DMS153 (cell line): Measurements from ENCODE around the gene SREBF2.
A peak's percentile ranks its signal among the peaks of the same experiment; 100 is the strongest.
"Not testable (repeated sequence)": the region's sequence is repeated elsewhere in the genome, so short reads cannot be mapped to it uniquely, and the experiment has no call there.

ENCODE experiments used
- DNase-seq: peaks from one replicate; lab custom pipeline; 2025; lab: John Stamatoyannopoulos, UW

The SREBF2 gene

DNA sequence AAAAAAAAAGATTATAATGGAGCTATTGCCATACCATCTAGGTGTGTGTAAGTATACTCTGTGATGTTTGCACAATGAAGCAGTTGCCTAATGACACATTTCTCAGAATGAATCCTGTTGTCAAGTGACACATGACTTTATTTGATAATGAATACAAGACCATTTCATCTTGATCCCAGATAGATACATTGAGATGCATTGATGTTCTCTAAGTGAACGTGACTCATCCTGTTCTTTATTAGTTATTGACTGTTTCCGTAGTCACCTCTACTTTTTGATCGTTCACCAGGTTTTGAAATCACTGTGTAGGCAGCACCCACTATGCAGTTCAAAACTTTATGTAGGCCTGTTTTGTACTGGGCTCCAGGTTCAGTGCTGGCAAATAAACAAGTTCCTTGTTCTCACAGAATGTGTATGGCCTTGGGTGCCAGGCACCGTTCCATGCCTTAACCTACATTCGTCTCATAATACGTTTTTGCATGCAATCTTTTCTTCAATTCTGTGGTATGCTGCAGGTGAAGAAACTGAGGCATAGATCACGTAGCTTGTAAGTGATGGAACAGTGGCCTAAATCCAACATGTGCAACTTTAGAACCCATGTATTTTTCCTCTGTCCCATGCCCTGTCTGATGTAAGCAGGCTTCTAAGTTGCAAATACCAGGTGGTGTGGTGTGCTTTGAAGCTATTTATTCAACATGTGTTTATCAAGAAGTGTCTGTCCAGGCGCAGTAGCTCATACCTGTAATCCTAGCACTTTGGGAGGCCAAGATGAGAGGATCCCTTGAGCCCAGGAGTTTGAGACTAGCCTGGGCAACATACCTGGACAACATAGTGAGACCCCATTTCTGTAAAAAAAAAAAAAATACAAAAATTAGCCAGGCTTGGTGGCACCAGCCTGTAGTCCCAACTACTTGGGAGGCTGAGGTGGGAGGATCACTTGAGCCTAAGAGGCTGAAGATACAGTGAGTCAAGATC lies 10.4 kb downstream of the SREBF2 start:
- DNase-seq = no peak

DNA sequence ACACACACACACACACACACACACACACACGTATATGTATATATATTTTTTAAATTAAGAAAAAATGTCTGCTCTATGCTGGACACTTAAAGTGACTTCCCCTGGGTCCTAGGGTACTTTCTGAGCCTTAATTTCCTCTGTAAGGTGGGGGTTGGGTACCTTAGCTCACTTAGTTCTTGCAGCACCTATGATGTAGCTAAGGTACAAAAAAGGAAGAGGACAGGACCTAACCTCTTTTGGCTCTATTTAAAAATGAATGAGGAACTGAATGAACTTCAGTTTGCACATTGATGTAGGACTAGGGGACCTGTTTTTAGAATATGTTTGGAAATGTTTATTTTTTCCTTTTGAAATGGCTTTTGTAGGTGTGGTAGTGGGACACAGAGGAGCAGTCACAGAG lies 11.1 kb downstream of the SREBF2 start:
- no peak for DNase-seq

DNA sequence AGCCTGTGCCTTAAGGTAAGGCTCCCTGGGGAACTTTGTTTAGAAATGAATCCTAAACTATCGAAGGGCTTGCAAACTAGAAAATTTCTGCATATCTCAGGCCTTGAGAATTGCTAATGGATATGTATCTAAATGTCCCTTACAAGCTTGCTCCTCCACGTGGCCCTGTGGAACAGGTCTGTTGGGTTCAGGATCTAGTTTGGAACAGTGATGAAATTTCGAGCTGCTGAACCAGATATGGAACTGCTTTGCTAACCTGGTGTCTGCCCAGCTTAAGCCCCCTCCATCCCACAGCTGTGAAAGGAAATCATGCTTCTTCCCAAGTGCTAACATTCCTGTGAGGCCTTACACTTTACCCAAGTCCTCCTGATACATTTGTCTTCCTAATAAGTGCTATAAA lies 11.6 kb downstream of the SREBF2 start:
- DNase-seq = no peak

DNA sequence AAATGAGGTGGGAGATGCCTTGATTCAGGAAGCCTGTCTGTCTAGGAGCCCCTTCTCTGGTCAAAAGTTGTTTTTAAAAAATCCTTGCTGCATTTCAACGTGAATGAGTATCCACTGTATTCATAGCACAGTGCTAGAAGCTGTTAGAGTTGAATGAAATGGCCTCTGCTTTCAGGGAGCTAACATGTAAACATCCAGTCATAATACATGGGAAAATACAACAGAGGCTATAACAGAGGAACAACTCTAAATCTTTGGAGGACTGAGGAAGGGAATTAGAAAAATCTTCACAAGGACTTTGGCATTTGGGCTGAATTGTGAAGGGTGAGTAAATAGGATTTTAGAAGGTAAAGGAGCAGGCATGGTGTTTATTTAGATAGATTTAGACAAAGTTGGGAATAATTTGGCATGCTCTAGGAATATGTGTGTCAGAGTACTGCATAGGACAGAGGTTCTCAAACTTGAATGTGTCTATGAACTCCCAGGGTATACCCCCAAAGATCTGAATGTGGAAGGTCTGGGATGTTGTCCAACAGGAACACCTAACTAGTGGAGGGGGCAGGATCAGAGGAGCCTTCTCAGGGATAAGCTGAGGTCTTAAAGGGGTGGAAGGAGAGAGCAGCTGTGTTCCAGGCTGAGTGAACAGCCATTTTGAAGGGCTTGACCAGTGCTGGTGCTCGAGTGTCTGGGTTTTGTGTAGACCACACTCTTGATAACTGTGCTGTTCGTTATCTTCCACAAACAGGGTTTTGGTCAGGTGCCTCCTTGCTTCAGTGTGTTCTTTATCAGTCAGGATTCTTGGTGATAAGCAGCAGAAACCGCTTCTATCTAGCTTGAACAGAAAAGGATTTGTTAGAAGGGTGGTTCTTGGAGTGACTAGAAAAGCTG lies 12.7 kb downstream of the SREBF2 start:
- DNase-seq = no peak

DNA sequence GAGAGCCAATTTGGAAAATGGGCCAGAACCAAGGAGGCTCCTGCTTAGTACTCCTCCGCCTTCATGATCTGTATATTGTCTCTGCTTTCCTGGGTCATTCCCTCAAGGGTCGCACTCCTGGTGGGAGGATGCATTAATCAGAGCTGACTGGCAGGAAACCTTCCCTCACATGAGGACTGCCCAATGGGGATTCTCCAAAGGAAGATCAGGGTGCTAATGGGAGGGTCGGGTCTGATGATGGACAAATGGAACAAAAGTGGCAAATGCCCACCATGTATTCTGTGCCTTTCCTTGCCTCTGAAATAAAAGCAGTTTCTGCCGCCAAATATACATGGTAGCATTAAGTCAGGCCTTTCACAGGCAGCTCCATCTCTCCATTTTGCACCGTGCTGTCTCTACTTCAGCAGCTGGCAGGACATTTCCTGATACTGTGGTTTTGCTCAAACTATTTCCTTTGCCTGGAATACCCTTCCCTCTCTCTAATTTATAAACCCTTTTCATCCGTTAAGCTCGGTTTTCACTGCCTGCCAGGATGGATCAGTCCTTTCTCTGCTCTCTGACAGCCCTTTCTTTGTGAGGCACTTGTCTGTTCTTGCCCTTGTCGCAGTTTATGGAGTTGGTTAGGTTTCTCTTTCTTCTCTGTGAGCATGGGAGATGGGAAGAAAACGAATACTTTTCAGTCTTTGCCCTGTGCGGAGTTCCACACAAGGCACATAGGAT lies 13.5 kb downstream of the SREBF2 start:
- no peak for DNase-seq

DNA sequence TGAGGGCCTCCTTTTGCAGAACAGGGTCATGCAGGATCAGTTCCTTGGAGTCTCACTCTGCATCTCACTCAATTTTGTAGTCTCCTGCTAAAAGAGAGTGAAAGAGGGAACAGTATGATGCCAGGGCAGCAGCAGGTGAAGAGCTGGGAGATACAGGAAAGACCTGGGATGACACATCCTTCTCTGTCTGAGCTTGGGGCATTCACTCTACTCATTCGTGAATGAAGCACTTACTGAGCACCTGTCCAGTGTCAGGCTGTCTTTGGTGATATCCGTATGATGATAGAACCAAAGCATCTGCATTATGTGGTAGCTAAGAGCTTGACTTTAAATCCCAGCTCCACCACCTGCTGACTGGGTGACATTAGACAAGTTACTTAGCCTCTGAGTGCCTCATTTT lies 14.4 kb downstream of the SREBF2 start:
- DNase-seq = no peak

DNA sequence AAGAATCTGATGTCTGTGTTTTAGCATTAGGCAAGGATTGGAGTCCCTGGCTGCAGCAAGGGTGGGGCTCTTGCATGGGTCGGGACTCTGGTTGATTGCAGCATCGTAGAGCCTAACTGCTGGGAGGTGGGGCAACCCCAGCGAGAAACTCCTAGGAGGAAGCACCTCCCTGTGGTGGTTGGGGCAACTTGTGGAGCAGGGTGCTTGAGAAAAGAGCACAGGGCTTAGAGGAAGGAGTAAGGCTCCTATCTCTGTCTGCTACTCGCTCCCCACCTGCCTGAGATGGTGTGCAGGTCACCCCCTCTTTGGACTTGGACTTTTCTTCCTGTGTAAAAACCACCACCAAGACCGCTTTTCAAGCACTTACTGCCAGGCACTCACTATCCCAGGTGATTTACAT lies 15.6 kb downstream of the SREBF2 start:
- no peak for DNase-seq

DNA sequence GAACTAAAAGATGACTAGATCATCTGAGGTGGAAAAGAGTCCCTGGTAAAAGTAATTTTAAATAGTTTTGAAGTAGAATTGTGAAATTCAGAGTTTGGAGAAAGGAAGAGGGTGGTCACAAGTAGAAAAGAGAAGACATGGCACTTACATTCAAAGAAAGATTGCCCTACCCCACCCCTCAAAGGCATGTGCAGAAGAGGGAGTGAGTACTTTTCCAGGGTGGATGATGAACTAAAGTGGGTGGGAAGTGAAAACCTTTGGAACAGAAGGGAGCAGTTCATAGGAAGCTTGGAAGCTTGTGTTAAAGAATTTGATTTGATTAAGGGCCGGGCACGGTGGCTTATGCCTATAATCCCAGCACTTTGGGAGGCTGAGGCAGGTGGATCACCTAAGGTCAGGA lies 23.6 kb downstream of the SREBF2 start:
- no peak for DNase-seq

DNA sequence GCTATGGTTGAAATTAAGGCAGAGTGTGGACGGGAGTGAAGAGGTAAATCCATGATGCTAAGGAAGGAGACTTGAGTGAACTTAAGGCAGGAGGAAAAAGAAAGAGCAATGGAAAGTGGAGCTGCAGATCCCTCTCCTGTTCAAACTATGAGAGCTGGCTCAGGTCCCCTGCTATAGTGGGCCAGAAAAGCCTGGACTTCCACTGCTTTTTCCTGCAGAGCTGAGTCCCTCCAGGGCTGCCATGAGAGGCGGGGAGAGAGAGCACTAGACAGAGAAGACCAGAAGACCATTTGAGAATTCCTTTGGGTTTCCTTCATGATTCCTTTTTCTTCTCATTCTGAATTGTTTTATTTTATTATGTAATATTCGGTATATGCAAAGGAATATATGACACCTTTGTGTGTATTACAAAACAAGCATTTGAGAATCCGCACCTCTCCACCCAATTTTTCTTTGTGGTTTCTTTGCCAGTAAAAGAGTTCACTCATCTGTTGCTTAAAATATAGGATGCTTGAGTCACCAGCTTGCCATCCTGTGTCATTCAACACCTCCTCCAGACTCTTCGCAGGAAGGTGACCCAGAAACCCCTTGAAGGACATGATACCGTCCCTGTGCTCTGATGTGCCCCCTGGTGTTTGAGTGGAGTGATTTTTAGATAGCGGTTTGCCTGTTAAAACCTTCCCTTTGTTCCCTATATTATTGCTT lies 24.4 kb downstream of the SREBF2 start:
- peak; percentile 12 for DNase-seq

DNA sequence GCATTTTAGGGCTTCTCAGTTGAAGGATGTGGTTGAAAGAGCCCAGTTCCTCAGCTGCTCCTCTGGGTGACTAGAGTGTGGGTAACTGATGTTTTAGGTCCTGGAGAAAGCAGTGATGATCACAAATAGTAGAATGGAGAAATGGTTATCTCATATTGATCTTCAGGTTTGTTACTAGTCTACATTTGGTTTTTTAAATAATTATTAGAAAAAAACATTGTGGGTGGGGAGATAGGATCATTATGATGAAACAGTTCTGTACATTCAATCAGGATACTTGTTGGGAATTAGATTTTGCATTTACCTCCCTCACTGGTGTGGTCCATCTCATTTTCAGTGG lies 24.9 kb downstream of the SREBF2 start:
- no peak for DNase-seq

DNA sequence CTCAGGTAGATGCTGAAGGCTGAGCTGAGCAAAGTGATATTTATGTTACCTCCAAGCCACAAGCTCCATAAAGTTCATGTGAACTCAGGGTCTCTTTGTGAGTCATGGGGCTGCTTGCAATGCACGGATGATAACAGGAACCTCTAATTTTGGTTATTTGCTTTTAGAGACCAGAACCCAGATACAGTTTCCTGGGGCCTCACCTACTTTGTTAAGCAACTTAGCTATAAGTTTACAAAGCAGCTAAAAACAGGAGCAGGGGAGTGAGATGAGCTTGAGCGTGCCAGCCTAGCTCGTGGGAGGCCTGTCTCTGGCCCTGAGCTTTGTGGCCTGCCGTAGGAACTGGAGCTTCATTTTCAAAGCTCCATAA lies 29.2 kb downstream of the SREBF2 start:
- no peak for DNase-seq

DNA sequence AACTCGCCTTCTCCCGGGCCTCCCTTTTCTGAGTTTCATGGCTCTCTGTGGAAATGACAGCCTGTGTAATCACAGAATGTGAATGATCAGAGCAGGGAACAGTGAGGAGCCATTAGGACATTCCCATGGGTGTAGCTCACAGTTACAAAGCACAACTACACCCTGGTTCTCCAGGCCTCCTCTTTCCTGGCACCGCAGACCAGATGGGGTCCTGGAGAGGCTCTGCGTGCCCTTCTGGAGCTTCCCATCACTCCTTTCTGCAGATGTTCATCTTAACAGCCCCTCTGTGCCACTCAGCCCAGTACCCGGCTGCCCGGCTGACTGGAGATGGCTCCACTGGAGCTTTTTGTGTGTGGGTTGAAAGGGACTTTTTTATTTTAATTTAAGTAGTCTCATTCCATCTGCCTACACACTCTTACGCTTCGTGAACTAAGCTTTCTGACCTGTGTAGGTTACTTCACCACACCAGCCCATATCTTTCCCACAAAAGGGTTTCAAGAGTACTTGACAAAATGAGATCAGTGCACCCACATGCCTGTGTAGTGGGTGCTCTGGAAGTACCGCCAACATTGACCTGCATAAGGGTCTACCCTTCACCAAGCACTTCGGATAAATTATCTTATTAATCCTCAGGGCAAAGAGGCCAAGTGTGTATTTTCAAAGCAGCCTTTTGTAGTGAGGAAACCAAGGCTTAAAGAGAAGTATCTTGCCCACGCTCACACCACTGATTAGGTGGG lies 29.8 kb downstream of the SREBF2 start:
- no peak for DNase-seq

DNA sequence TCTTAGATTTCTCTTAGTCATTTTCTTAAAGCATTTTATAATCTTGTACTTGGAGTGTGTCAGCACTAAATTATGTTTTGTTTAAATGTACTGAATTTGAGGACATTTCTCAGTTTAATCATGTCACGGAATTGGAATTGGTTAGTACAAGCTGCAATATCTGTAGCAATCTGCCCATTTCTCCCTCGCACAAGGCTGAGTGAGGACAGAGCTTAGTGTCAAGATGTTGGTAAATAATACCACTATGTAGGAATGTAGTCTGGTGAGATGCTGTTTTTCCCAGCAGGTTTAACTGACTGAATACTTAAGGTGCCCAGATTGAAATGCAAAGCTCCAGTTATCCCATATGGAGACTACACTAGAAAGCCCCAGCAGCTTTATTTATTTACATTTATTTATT lies 30.6 kb downstream of the SREBF2 start:
- no peak for DNase-seq

DNA sequence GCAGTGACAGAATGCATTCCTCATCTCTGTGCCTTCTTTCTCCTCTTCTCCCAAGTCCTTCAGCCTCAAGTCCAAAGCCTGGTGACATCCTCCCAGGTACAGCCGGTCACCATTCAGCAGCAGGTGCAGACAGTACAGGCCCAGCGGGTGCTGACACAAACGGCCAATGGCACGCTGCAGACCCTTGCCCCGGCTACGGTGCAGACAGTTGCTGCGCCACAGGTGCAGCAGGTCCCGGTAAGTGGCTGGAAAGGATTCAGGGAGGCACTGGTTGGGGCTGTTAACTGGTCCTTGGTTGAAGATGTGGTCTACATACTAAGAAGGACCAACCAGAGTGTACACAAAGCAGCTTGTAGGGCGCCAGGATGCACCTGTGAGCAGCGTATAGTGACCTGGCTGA lies 35.7 kb downstream of the SREBF2 start:
- DNase-seq = no peak

DNA sequence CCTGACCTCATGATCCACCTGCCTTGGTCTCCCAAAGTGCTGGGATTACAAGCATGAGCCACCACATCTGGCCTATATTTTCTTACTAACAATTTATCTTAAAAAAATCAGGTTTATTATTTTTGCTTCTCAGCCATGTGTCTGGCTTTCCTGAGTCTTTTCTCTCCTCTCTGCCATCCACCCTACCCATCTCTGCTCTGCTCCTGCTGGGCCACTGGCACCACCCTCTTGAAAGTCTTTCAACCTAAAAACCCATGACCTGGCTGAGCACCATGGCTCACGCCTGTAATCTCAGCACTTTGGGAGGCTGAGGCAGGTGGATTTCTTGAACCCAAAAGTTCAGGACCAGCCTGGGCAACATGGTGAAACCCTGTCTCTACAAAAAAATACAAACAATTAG lies 37.2 kb downstream of the SREBF2 start:
- DNase-seq = not testable (repeated sequence)

DNA sequence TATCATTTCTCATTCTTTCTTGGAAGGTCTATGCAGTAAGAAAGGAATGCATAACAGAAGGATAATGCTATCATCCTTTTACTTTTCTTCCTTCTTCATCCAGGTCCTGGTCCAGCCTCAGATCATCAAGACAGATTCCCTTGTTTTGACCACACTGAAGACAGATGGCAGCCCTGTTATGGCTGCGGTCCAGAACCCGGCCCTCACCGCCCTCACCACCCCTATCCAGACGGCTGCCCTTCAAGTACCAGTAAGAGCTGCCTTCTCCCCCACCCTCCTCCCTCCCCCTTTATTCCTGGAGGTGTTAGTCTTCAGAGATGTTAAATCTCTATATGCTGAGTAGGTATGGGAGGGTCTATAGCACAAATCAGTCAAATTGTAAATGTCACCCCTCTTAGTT lies 37.9 kb downstream of the SREBF2 start:
- DNase-seq = no peak

DNA sequence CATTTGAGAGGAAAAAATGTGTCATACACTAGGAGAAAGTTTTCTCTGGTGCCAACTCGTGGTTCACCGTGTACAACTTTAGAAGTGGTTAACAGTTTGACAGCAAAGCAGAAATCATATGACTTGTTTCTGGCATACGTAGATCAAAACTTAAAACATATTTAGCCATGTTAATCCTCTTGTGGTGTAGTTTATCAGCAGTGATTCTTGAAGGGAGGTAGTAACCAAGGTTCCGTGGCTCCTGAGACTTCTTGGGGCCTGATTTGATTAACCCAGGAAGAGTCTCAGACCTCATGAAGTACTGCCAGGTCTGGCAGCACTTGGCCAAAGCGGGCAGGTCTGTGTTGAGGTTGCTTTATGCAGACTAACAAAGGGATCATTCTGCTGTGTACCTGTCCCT lies 40.5 kb downstream of the SREBF2 start:
- DNase-seq = no peak

DNA sequence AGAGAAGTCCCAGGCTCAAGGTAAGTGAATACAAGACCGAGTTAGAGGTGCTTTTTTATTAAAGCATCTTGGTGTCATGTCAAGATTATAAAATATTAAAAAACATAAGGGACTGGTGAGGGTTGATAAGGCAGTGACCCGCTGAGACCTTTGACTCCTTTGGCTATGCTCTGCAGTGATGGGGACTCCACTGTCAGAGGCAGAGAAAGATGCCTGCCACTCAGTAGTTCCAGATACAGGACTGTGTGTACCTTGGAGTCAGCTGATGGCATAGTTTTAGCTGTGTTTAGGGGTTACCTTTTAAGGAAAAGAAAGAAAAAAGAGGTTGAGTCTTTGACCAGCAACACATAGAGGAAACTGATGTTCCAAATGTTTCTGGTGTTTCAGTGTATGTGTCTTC lies 41.2 kb downstream of the SREBF2 start:
- DNase-seq = no peak

DNA sequence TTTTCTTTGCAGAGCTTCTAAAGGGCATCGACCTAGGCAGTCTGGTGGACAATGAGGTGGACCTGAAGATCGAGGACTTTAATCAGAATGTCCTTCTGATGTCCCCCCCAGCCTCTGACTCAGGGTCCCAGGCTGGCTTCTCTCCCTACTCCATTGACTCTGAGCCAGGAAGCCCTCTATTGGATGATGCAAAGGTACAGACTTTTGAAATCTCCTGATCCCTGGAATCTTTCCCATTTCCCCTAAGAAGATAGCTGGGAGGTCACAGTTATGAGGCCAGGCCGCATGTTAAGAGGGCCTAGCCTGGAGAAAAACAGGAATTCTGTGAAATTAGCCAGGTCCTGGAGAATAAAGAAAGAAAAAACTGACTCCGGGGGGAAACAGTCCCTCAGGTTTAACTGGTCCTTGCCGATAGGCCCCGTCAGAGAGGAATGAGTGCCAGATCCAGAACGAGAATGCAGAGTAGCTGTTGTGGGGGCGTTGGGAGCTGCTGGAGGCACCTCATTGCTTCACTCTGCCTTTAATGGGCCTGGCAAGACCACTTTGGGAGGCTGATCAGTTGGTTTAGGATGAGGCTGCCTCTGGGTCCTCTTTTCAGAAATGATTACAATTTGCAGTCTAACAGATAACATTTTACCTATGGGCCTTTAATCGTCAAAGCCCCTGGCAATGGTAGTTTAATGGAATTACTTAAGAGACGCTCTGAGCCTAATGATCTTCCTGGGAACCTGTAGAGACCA lies 42.8 kb downstream of the SREBF2 start:
- no peak for DNase-seq

DNA sequence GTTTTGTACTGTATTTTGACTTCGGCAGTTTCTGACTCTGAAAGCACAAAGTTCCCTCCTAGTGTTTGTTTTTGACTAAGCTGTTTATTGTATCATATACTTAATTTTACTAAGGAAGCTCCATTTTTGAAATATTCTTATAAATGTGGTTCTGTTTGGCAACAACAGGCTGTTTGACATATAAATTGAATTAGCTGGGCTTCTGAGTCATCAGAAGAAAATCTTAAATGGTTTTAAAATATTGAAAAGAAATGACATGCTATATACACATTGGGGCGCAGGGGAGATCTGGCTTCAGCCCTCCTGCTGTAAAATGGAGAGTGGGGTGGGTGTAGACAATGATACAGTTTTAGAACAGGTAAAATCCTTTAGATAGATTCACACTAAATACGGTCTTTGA lies 43.4 kb downstream of the SREBF2 start:
- DNase-seq = no peak

DNA sequence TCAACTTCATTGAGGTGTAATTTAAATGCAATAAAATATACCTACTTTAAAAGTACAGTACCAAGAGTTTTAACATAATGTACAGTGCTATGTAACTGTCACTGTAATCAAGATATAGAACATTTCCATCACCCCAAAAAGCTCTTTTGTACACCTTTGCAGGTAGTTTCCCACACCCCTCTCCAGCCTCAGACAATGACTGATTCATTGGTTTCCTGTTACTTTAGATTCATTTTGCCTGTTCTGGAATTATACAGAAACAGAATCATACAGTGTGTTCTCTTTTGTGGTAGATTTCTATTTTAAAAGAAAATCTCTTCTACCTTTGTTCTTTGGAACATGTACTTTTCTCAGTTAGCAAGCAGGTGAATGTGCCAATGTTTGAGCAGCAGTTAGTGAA lies 43.8 kb downstream of the SREBF2 start:
- DNase-seq = no peak
